Endothelial cell (in vitro differentiated cells): Measurements from ENCODE around the gene GOSR2. TPM values are rescaled to one million over a fixed set of nuclear protein-coding genes. Genes with fewer than 3 reads are reported as not detected.

ENCODE experiments used
- DNase-seq: peaks from one replicate; pipeline ENCODE4 v3.0.0; 2021; ENCODE audit warnings: low spot score
- H3K27ac Mint-ChIP-seq: one replicate; pipeline ENCODE4 v1.8.0; 2021; ENCODE audit warnings: mixed read lengths, inconsistent platforms; ENCODE audit not compliant: unreplicated experiment
- H3K27me3 Mint-ChIP-seq: one replicate; pipeline ENCODE4 v1.8.0; 2021; ENCODE audit warnings: mild to moderate bottlenecking, moderate library complexity, mixed read lengths, inconsistent platforms; ENCODE audit not compliant: unreplicated experiment
- H3K36me3 Mint-ChIP-seq: one replicate; pipeline ENCODE4 v1.8.0; 2021; ENCODE audit warnings: mild to moderate bottlenecking, low read depth, mixed read lengths, inconsistent platforms; ENCODE audit not compliant: unreplicated experiment
- H3K4me1 Mint-ChIP-seq: one replicate; pipeline ENCODE4 v1.8.0; 2021; ENCODE audit warnings: mild to moderate bottlenecking, mixed read lengths, inconsistent platforms; ENCODE audit not compliant: unreplicated experiment
- H3K4me3 Mint-ChIP-seq: one replicate; pipeline ENCODE4 v1.8.0; 2021; ENCODE audit warnings: mild to moderate bottlenecking, mixed read lengths, inconsistent platforms; ENCODE audit not compliant: unreplicated experiment
- H3K9me3 Mint-ChIP-seq: one replicate; pipeline ENCODE4 v1.8.0; 2021; ENCODE audit warnings: mixed read lengths, inconsistent platforms; ENCODE audit not compliant: unreplicated experiment
- total RNA-seq: library from RNA; stranded (reverse); fragmentation: NEBNext Ultra II Directional; extraction: Animal tissue kit (Norgen Biotek cat#: 25700); gene quantifications from one replicate; pipeline ENCODE4 v1.2.1, GENCODE V29; 2021; ENCODE audit not compliant: unreplicated experiment
- TF ChIP-seq, protein P1 (sequence below): fragments of 200-600 bp; sonication (generic); IDR thresholded peaks from one replicate; pipeline ENCODE4 v1.5.0; 2021; ENCODE audit warnings: antibody characterized with exemption; ENCODE audit not compliant: unreplicated experiment

GOSR2 gene
- total RNA-seq, 1 donor from 2014 or later = 51.2 TPM

DNA sequence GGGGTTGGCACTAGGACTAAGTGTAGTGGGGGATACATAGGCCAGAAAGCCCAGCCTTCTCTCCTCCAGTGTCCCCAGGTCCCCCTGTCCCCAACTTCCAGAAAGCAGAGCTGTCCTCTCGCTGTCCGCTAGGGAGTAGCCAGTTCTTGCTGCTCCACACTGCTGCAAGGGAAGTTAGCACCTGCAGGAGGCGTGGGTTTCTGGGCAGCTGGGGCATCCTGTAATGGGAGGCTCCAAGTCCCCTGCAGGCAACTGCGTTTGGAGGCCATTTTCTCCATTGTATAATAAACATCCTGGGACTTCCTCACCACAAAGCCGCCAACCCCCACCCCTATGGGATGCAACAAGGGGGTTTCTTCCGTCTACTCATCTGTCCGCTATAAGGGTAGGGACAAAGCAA, 54.4 kb downstream of the GOSR2 start:
- no peaks in the 10 kb centered on the region for H3K9me3 Mint-ChIP-seq
- H3K4me3 Mint-ChIP-seq = no peak overlapping the region
- H3K4me1 Mint-ChIP-seq = peaks cover 12% of the 10 kb centered on the region
- TF ChIP-seq, protein P1, sequence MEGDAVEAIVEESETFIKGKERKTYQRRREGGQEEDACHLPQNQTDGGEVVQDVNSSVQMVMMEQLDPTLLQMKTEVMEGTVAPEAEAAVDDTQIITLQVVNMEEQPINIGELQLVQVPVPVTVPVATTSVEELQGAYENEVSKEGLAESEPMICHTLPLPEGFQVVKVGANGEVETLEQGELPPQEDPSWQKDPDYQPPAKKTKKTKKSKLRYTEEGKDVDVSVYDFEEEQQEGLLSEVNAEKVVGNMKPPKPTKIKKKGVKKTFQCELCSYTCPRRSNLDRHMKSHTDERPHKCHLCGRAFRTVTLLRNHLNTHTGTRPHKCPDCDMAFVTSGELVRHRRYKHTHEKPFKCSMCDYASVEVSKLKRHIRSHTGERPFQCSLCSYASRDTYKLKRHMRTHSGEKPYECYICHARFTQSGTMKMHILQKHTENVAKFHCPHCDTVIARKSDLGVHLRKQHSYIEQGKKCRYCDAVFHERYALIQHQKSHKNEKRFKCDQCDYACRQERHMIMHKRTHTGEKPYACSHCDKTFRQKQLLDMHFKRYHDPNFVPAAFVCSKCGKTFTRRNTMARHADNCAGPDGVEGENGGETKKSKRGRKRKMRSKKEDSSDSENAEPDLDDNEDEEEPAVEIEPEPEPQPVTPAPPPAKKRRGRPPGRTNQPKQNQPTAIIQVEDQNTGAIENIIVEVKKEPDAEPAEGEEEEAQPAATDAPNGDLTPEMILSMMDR = no peak
- H3K27me3 Mint-ChIP-seq = peaks cover 14% of the 10 kb centered on the region
- peaks cover 7% of the 10 kb centered on the region for H3K36me3 Mint-ChIP-seq
- DNase-seq = peak; percentile 74
- no peak overlapping the region for H3K27ac Mint-ChIP-seq

DNA sequence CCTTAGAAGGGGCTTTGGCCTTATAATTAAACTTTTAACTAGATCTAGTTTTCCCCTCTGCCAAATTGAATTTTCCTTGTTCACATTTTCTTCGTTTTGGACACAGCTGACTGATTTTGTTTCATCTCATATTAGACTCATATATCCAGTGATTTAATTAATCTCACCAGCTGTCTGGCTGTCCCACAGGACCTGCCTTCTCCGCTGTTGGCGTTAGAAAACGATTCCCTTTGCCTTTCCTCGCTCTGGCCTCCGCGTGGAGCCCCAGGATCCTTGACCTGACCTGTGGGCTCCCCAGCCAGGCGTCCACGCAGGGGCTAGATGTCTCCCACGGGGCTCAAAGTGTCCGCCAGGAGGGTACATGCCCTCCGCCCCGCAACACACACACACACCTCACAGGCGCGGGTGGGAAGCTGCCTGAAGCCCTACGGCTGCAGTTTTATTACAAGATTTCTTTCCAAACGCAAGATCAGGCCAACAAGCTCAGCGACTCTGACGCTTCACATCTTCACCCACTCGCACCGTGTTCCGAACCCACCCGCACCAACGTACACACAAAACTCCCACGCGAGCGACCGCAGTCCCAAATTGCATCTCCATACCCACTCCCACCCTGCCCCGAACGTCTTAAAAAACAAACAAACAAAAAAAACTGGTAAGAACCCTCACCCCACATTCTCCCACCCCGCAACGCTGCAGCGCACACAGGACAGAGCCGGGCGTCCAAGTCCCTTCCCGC, 55.0 kb downstream of the GOSR2 start:
- no peak for DNase-seq
- peaks cover 14% of the 10 kb centered on the region for H3K4me1 Mint-ChIP-seq
- H3K27ac Mint-ChIP-seq = no peak overlapping the region
- H3K4me3 Mint-ChIP-seq = peak overlapping the region; percentile 90
- H3K9me3 Mint-ChIP-seq = no peaks in the 10 kb centered on the region
- H3K27me3 Mint-ChIP-seq = peaks cover 16% of the 10 kb centered on the region
- TF ChIP-seq, protein P1 = no peak
- peaks cover 7% of the 10 kb centered on the region for H3K36me3 Mint-ChIP-seq

DNA sequence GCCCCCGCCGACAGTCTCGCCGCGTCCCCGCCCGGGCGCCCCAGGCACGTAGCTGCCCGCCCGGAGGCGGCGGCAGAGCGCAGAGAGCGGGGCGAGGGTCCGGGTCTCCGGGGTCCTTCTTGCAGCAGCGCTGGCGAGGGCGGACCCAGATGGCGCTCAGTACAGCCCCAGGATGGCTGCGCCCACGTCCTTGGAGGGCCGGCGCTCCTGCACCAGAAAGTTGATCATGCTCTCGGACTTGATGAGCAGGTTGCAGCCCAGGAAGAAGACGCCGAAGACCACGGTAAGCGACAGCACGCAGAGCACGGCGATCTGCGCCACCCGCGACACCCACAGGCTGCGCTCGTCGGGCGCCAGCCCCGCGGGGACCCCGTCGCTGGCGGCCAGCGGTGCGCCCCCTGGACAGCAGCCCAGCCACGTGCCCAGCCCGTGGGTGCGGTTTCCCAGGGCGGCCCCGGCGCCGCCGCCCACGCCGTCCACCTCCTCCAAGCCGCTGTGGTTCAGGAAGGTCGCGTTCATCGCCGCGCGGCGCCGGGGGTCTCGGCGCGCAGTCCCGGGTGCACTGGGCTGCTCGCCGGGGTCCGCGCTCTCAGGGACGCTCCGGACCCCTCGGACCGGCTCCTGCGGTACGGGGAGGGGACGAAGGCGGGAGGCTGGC, 55.7 kb downstream of the GOSR2 start:
- peak; percentile 20 for DNase-seq
- no peak overlapping the region for H3K4me3 Mint-ChIP-seq
- peaks cover 7% of the 10 kb centered on the region for H3K36me3 Mint-ChIP-seq
- peaks cover 14% of the 10 kb centered on the region for H3K4me1 Mint-ChIP-seq
- peaks cover 16% of the 10 kb centered on the region for H3K27me3 Mint-ChIP-seq
- H3K9me3 Mint-ChIP-seq = no peaks in the 10 kb centered on the region
- TF ChIP-seq, protein P1 = no peak
- no peak overlapping the region for H3K27ac Mint-ChIP-seq

- TF ChIP-seq, protein P1 = no peak
- Mint-ChIP-seq H3K4me1 (peaks cover 14% of the 10 kb centered on the region), H3K27me3 (peaks cover 13% of the 10 kb centered on the region), H3K9me3 (no peaks in the 10 kb centered on the region), H3K4me3 (peak within 1 kb of the TSS; percentile 90), H3K36me3 (peaks cover 7% of the 10 kb centered on the region), H3K27ac (no peak within 1 kb of the TSS)
- peak; percentile 51 for DNase-seq
These were observed 56.3 kb downstream of the GOSR2 start, which contains the start of gene RPRML for GRCh38 chr17:46979147-46979863. Gene RPRML, minus strand, starts transcription at chr17:46979253. Its CDS starts 246 bp downstream, at chr17:46979007.
